Endothelial cell of umbilical vein (primary cell): ENCODE measurements around the gene RHBDF1. TPM values are rescaled to one million over a fixed set of nuclear protein-coding genes. Genes with fewer than 3 reads are reported as not detected.
"Not testable (repeated sequence)": the region's sequence is repeated elsewhere in the genome, so short reads cannot be mapped to it uniquely, and the experiment has no call there.

ENCODE experiments used
- BruUV-seq: library from RNA; stranded (reverse); fragments of 400-500 nt; replicated peaks from 2 replicates; lab custom pipeline; 2021; lab: Mats Ljungman, UMichigan
- CTCF ChIA-PET: fragments of 300-600, 350-600 bp; sonication (Branson Sonifier 250); formaldehyde crosslinking; loops from one replicate; lab custom pipeline; 2021; ENCODE audit warnings: antibody characterized with exemption, inconsistent platforms; lab: Charles Lee
- POLR2A ChIA-PET: fragments of 300-600, 350-600 bp; sonication (Branson Sonifier 250); formaldehyde crosslinking; loops from one replicate; lab custom pipeline; 2021; ENCODE audit warnings: antibody characterized with exemption, inconsistent platforms; lab: Charles Lee
- DNase-seq: peaks from one replicate; pipeline ENCODE4 v3.0.0-alpha.2; 2011; ENCODE audit warnings: low read depth, low spot score
- FAIRE-seq: peaks from 2 replicates; lab custom pipeline; 2011; peaks lifted over from hg19 to GRCh38; lab: Jason Lieb, UNC
- H2AFZ ChIP-seq: 2 replicates; pipeline ENCODE4 v1.6.0; 2012; ENCODE audit warnings: low read depth, low read length, control low read depth, inconsistent platforms
- H3K27ac ChIP-seq: 2 replicates; pipeline ENCODE4 v1.5.1; 2011; ENCODE audit warnings: low read depth, mild to moderate bottlenecking, control low read depth, low read length, moderate library complexity; ENCODE audit not compliant: insufficient read depth
- H3K27me3 ChIP-seq, 2 experiments: 2 replicates each; pipeline versions ENCODE4 v1.6.0 to v1.6.1; 2011; ENCODE audit warnings: low read length in 2 of 2, mixed read lengths in 1 of 2; ENCODE audit not compliant: control insufficient read depth in 2 of 2, insufficient read depth in 2 of 2
- H3K36me3 ChIP-seq, 2 experiments: 2 replicates in 1 of 2; 3 replicates in 1 of 2; pipeline ENCODE4 v1.5.1; 2011; ENCODE audit warnings: low read length in 2 of 2, mild to moderate bottlenecking in 1 of 2, moderate library complexity in 1 of 2; ENCODE audit not compliant: control insufficient read depth in 2 of 2, insufficient read depth in 2 of 2; ENCODE audit errors: extremely low read depth in 1 of 2
- H3K4me1 ChIP-seq: 3 replicates; pipeline ENCODE4 v1.5.1; 2011; ENCODE audit warnings: mild to moderate bottlenecking, low read length; ENCODE audit not compliant: control insufficient read depth, insufficient read depth; ENCODE audit errors: extremely low read depth
- H3K4me2 ChIP-seq: 2 replicates; pipeline ENCODE4 v1.6.1; 2011; ENCODE audit warnings: low read length, control low read depth, mixed read lengths; ENCODE audit not compliant: insufficient read depth
- H3K4me3 ChIP-seq, 3 experiments: fragments of 200-600 bp in 1 of 3; sonication (generic), shearing (Covaris generic) in 1 of 3; replicated peaks in 1 of 3; 2 replicates each; pipeline ENCODE4 v1.5.1; 2011 to 2016; ENCODE audit warnings: control low read depth in 3 of 3, low read length in 3 of 3, mild to moderate bottlenecking in 2 of 3, inconsistent platforms in 1 of 3, low read depth in 1 of 3, moderate library complexity in 1 of 3; ENCODE audit not compliant: insufficient read depth in 1 of 3
- H3K79me2 ChIP-seq: 2 replicates; pipeline ENCODE4 v1.6.0; 2012; ENCODE audit warnings: low read length, inconsistent platforms; ENCODE audit not compliant: control insufficient read depth, insufficient read depth
- H3K9ac ChIP-seq: replicated peaks from 2 replicates; pipeline ENCODE3; 2011; ENCODE audit warnings: low read length, control low read depth; ENCODE audit not compliant: insufficient read depth; ENCODE audit errors: extremely low read depth
- H3K9me1 ChIP-seq: replicated peaks from 3 replicates; pipeline ENCODE4 v1.6.0; 2011; ENCODE audit warnings: mild to moderate bottlenecking, low read length; ENCODE audit not compliant: control insufficient read depth, insufficient read depth; ENCODE audit errors: extremely low read depth
- H3K9me3 ChIP-seq: replicated peaks from 2 replicates; pipeline ENCODE4 v1.5.1; 2012; ENCODE audit warnings: low read length, inconsistent platforms; ENCODE audit not compliant: control insufficient read depth, insufficient read depth
- H4K20me1 ChIP-seq: replicated peaks from 2 replicates; pipeline ENCODE3; 2011; ENCODE audit warnings: mild to moderate bottlenecking, low read length; ENCODE audit not compliant: control insufficient read depth, insufficient read depth; ENCODE audit errors: extremely low read depth
- CTCF ChIP-seq, 2 donors: IDR thresholded peaks; 1 replicate in 1 of 2; 2 replicates in 1 of 2; pipeline ENCODE4 v1.5.1; 2011; ENCODE audit warnings: low read length in 2 of 2, mild to moderate bottlenecking in 2 of 2, moderate library complexity in 2 of 2, control low read depth in 1 of 2, inconsistent platforms in 1 of 2, low read depth in 1 of 2; ENCODE audit not compliant: insufficient read depth in 1 of 2; ENCODE audit errors: extremely low read depth in 1 of 2
- EZH2 ChIP-seq: IDR thresholded peaks from 2 replicates; pipeline ENCODE4 v1.6.1; 2012; ENCODE audit warnings: borderline replicate concordance, low read depth, mild to moderate bottlenecking, moderate library complexity, low read length, inconsistent platforms; ENCODE audit not compliant: severe bottlenecking
- FOS ChIP-seq: IDR thresholded peaks from 2 replicates; pipeline ENCODE4 v1.6.1; 2011; ENCODE audit warnings: mild to moderate bottlenecking, low read length, moderate library complexity, borderline replicate concordance; ENCODE audit not compliant: insufficient read depth
- GATA2 ChIP-seq: IDR thresholded peaks from 2 replicates; pipeline ENCODE4 v1.7.0; 2011; ENCODE audit warnings: low read depth, mild to moderate bottlenecking, moderate library complexity, mixed read lengths, low read length; ENCODE audit not compliant: insufficient read length, insufficient read depth
- JUN ChIP-seq: IDR thresholded peaks from 2 replicates; pipeline ENCODE4 v1.6.1; 2011; ENCODE audit warnings: borderline replicate concordance, low read depth; ENCODE audit not compliant: insufficient read length, insufficient read depth
- MAX ChIP-seq: IDR thresholded peaks from 2 replicates; pipeline ENCODE4 v1.6.1; 2011; ENCODE audit not compliant: insufficient read depth, insufficient read length
- MYC ChIP-seq: IDR thresholded peaks from one replicate; pipeline ENCODE4 v1.6.1; 2011; ENCODE audit warnings: mild to moderate bottlenecking, low read depth, low read length
- POLR2A ChIP-seq: IDR thresholded peaks from 2 replicates; pipeline ENCODE4 v1.6.1; 2012; ENCODE audit warnings: low read depth, mild to moderate bottlenecking, control low read depth, low read length
- POLR2AphosphoS5 ChIP-seq: IDR thresholded peaks from 2 replicates; pipeline ENCODE4 v1.6.1; 2012; ENCODE audit warnings: low read depth, mild to moderate bottlenecking, control low read depth, low read length, moderate library complexity; ENCODE audit not compliant: insufficient read depth
- dilution Hi-C: fragments of 300-500 bp; cut with MboI; formaldehyde crosslinking; loops from one replicate; pipeline ENCODE4 v1.15.0; 2019; ENCODE audit warnings: low sequenced_read_pairs; ENCODE audit not compliant: extremely low pct_ligation_motif_present
- intact Hi-C: fragments of 100-400 bp; cut with micrococcal nuclease; formaldehyde crosslinking; loops from one replicate; pipeline ENCODE4 v1.10.0; 2022
- polyA plus RNA-seq, 4 experiments: library from polyadenylated mRNA; depleted of rRNA in 3 of 4; stranded (reverse) in 3 of 4; unstranded in 1 of 4; fragments of >200 nt; gene quantifications; 2 replicates each; pipeline versions ENCODE4 v1.2.1 to v1.2.3, GENCODE V29; 2011 to 2012; ENCODE audit warnings: missing spikeins in 1 of 4
- total RNA-seq: library from RNA; stranded (reverse); gene quantifications from 2 replicates; pipeline ENCODE4 v1.2.3, GENCODE V29; 2021

RHBDF1 gene
- total and polyA plus RNA-seq, 2 donors (not counting 3 experiments of a cell fraction or from before 2014, with no cell fraction given) = 57.0 to 113 TPM

- H3K9ac ChIP-seq = no peak overlapping the region
- POLR2A ChIA-PET = no interaction called here
- intact Hi-C loops = no loop called here
Observed at GRCh38 chr16:38941-39892, 33.2 kb downstream of the RHBDF1 start.

GRCh38 chr16:38206-38605 is 34.2 kb downstream of the RHBDF1 start:
- H2AFZ ChIP-seq, intact Hi-C loops: not testable (repeated sequence)

More at GRCh38 chr16:38941-39892, 33.2 kb downstream of the RHBDF1 start:
- H3K9me3 ChIP-seq = no peaks in the 10 kb centered on the region
- H3K9me1 ChIP-seq = no peaks in the 10 kb centered on the region
- no peaks in the 10 kb centered on the region for H4K20me1 ChIP-seq
- no peak for DNase-seq
- CTCF ChIA-PET = no interaction called here
- no peaks in the 10 kb centered on the region for H3K27me3 ChIP-seq
- no peaks in the 10 kb centered on the region for H3K36me3 ChIP-seq
- no peak overlapping the region for H3K4me2 ChIP-seq
- H3K4me1 ChIP-seq = no peaks in the 10 kb centered on the region
- H2AFZ ChIP-seq = no peak overlapping the region
- dilution Hi-C loops = no loop called here
- FAIRE-seq = no peak
- no TSS peak for BruUV-seq
- no peak overlapping the region for H3K27ac ChIP-seq
- no peaks in the 10 kb centered on the region for H3K79me2 ChIP-seq
- H3K4me3 ChIP-seq = no peak overlapping the region
- TF ChIP-seq JUN (no peak), FOS (no peak), MAX (no peak), CTCF (IDR thresholded peaks at IDR 0.05; ENCODE audit: extremely low read depth in 1 of 2, insufficient read depth in 1 of 2, low read depth in 1 of 2, low read length in 2 of 2) (no peak), GATA2 (no peak), EZH2 (no peak), MYC (no peak), POLR2A (no peak), POLR2AphosphoS5 (no peak)

More at GRCh38 chr16:38206-38605, 34.2 kb downstream of the RHBDF1 start:
- dilution Hi-C loops, H4K20me1 ChIP-seq, H3K4me2 ChIP-seq, BruUV-seq, H3K36me3 ChIP-seq, H3K79me2 ChIP-seq, H3K4me1 ChIP-seq, H3K9me3 ChIP-seq, CTCF ChIA-PET, H3K9ac ChIP-seq, POLR2A ChIA-PET, H3K9me1 ChIP-seq, H3K27me3 ChIP-seq, FAIRE-seq, DNase-seq, H3K27ac ChIP-seq, H3K4me3 ChIP-seq: not testable (repeated sequence)
